ENCODE data around the gene SEPTIN7.
A peak's percentile ranks its signal among the peaks of the same experiment; 100 is the strongest.

The SEPTIN7 gene

GRCh38 chr7:35799846-35800717, 775 bp upstream of the SEPTIN7 start:
- H3K27me3 ChIP-seq (ENCODE audit: low read depth, low read length), result no peaks in the 10 kb centered on the region
- H3K9ac ChIP-seq (ENCODE audit: low read length), result peak overlapping the region; percentile 88
- TF ChIP-seq EZH2phosphoT487 (IDR thresholded peaks at IDR 0.05; ENCODE audit: low read depth) (no peak), CTCF (IDR thresholded peaks at IDR 0.05; ENCODE audit: low read depth, low read length) (no peak)
- H3K4me3 ChIP-seq (ENCODE audit: low read length), result peak overlapping the region; percentile 86
- H3K27ac ChIP-seq (ENCODE audit: low read length), result peak overlapping the region; percentile 82
- H3K4me1 ChIP-seq (ENCODE audit: low read length), result peaks cover 32% of the 10 kb centered on the region
- H3K79me2 ChIP-seq (ENCODE audit: low read length), result peaks cover 43% of the 10 kb centered on the region
- peak overlapping the region; percentile 68 for H2AFZ ChIP-seq (ENCODE audit: low read depth, low read length)
- H3K4me2 ChIP-seq (ENCODE audit: low read length), result peak overlapping the region; percentile 83
- peaks cover 2% of the 10 kb centered on the region for H3K36me3 ChIP-seq (replicated peaks; ENCODE audit: low read depth, low read length)
- H3K9me3 ChIP-seq (ENCODE audit: insufficient read depth, low read length), result no peaks in the 10 kb centered on the region
- peaks cover 31% of the 10 kb centered on the region for H4K20me1 ChIP-seq (ENCODE audit: insufficient read depth, low read length)

GRCh38 chr7:35801392-35802101, 690 bp downstream of the SEPTIN7 start:
- Histone ChIP-seq H3K79me2 (ENCODE audit: low read length) (peaks cover 58% of the 10 kb centered on the region), H3K4me3 (ENCODE audit: low read length) (peak overlapping the region; percentile 86), H3K9ac (ENCODE audit: low read length) (peak overlapping the region; percentile 85), H3K9me3 (ENCODE audit: insufficient read depth, low read length) (no peaks in the 10 kb centered on the region), H3K27ac (ENCODE audit: low read length) (peak overlapping the region; percentile 82), H3K27me3 (ENCODE audit: low read depth, low read length) (no peaks in the 10 kb centered on the region), H4K20me1 (ENCODE audit: insufficient read depth, low read length) (peaks cover 45% of the 10 kb centered on the region), H2AFZ (ENCODE audit: low read depth, low read length) (no peak overlapping the region), H3K4me1 (ENCODE audit: low read length) (peaks cover 32% of the 10 kb centered on the region), H3K4me2 (ENCODE audit: low read length) (peak overlapping the region; percentile 88), H3K36me3 (replicated peaks; ENCODE audit: low read depth, low read length) (peaks cover 2% of the 10 kb centered on the region)
- peak; percentile 70 for TF ChIP-seq CTCF (IDR thresholded peaks at IDR 0.05; ENCODE audit: low read depth, low read length)
- TF ChIP-seq EZH2phosphoT487 (IDR thresholded peaks at IDR 0.05; ENCODE audit: low read depth), result no peak

- Histone ChIP-seq H3K79me2 (ENCODE audit: low read length) (peaks cover 63% of the 10 kb centered on the region), H4K20me1 (ENCODE audit: insufficient read depth, low read length) (peaks cover 51% of the 10 kb centered on the region), H3K9ac (ENCODE audit: low read length) (peak overlapping the region; percentile 85), H3K36me3 (replicated peaks; ENCODE audit: low read depth, low read length) (peaks cover 2% of the 10 kb centered on the region), H3K27me3 (ENCODE audit: low read depth, low read length) (no peaks in the 10 kb centered on the region), H3K4me3 (ENCODE audit: low read length) (peak overlapping the region; percentile 86), H2AFZ (ENCODE audit: low read depth, low read length) (no peak overlapping the region), H3K4me1 (ENCODE audit: low read length) (peaks cover 32% of the 10 kb centered on the region), H3K9me3 (ENCODE audit: insufficient read depth, low read length) (no peaks in the 10 kb centered on the region), H3K27ac (ENCODE audit: low read length) (peak overlapping the region; percentile 82), H3K4me2 (ENCODE audit: low read length) (peak overlapping the region; percentile 88)
- TF ChIP-seq CTCF (IDR thresholded peaks at IDR 0.05; ENCODE audit: low read depth, low read length), result no peak
- TF ChIP-seq EZH2phosphoT487 (IDR thresholded peaks at IDR 0.05; ENCODE audit: low read depth), result no peak
These were observed 1.2 kb downstream of the SEPTIN7 start for GRCh38 chr7:35802102-35802466.

- Histone ChIP-seq H3K79me2 (ENCODE audit: low read length) (peaks cover 68% of the 10 kb centered on the region), H4K20me1 (ENCODE audit: insufficient read depth, low read length) (peaks cover 53% of the 10 kb centered on the region), H3K4me3 (ENCODE audit: low read length) (peak overlapping the region; percentile 86), H3K4me2 (ENCODE audit: low read length) (peak overlapping the region; percentile 88), H3K27me3 (ENCODE audit: low read depth, low read length) (no peaks in the 10 kb centered on the region), H3K9me3 (ENCODE audit: insufficient read depth, low read length) (no peaks in the 10 kb centered on the region), H3K9ac (ENCODE audit: low read length) (peak overlapping the region; percentile 85), H3K27ac (ENCODE audit: low read length) (peak overlapping the region; percentile 82; the same call in 1 of the 2 replicates), H3K4me1 (ENCODE audit: low read length) (peaks cover 28% of the 10 kb centered on the region), H3K36me3 (replicated peaks; ENCODE audit: low read depth, low read length) (peaks cover 2% of the 10 kb centered on the region), H2AFZ (ENCODE audit: low read depth, low read length) (no peak overlapping the region)
- TF ChIP-seq EZH2phosphoT487 (IDR thresholded peaks at IDR 0.05; ENCODE audit: low read depth), result no peak
- no peak for TF ChIP-seq CTCF (IDR thresholded peaks at IDR 0.05; ENCODE audit: low read depth, low read length)
These were observed 1.8 kb downstream of the SEPTIN7 start for GRCh38 chr7:35802649-35803048.

All from OCI-LY3 (cell line).